HepG2 (cell line): Measurements from ENCODE around the gene SIRT5. TPM values are rescaled to one million over a fixed set of nuclear protein-coding genes. Genes with fewer than 3 reads are reported as not detected.

Source experiments
- ARHGAP35 ChIP-seq: sonication (generic); formaldehyde crosslinking; IDR thresholded peaks from 2 replicates; pipeline ENCODE4 v1.9.0; 2022; ENCODE audit warnings: mild to moderate bottlenecking, inconsistent platforms, moderate library complexity, missing genetic modification reagents, borderline replicate concordance
- CCAR2 ChIP-seq: fragments of 200-400 bp; formaldehyde crosslinking; optimal IDR thresholded peaks from 2 replicates; pipeline ENCODE3; 2018; ENCODE audit warnings: low read depth, mild to moderate bottlenecking, low read length, moderate library complexity
- HDAC6 ChIP-seq: fragments of 200-600 bp; sonication (generic); IDR thresholded peaks from 2 replicates; pipeline ENCODE4 v1.7.0; 2017; ENCODE audit warnings: mild to moderate bottlenecking, antibody characterized with exemption, low read length, low read depth
- HOXA9 ChIP-seq: sonication (generic); formaldehyde crosslinking; IDR thresholded peaks from 2 replicates; pipeline ENCODE4 v1.8.1; 2022; ENCODE audit warnings: missing genetic modification reagents, mild to moderate bottlenecking, moderate library complexity, borderline replicate concordance
- KDM5B ChIP-seq: sonication (generic); formaldehyde crosslinking; IDR thresholded peaks from 2 replicates; pipeline ENCODE4 v1.4.0; 2020; ENCODE audit warnings: missing genetic modification reagents, mild to moderate bottlenecking, borderline replicate concordance
- KMT2B ChIP-seq: IDR thresholded peaks from 2 replicates; pipeline ENCODE4 v1.6.1; 2016; ENCODE audit warnings: missing genetic modification reagents, missing compliant biosample characterization
- MAZ ChIP-seq, 2 experiments: sonication (generic) in 1 of 2; formaldehyde crosslinking in 1 of 2; IDR thresholded peaks; 2 replicates each; pipeline versions ENCODE4 v1.5.0 to v1.6.1; 2012 to 2020; ENCODE audit warnings: low read depth in 2 of 2, mild to moderate bottlenecking in 2 of 2, borderline replicate concordance in 1 of 2, improper control_type of control experiment in 1 of 2, low read length in 1 of 2, missing genetic modification reagents in 1 of 2, moderate library complexity in 1 of 2
- MBD4 ChIP-seq: IDR thresholded peaks from 2 replicates; pipeline ENCODE4 v1.6.1; 2012; ENCODE audit warnings: low read length, inconsistent platforms, borderline replicate concordance
- ZBTB7B ChIP-seq: sonication (generic); formaldehyde crosslinking; IDR thresholded peaks from 2 replicates; pipeline ENCODE4 v1.4.0; 2020; ENCODE audit warnings: missing genetic modification reagents
- ZNF160 ChIP-seq: sonication (generic); formaldehyde crosslinking; IDR thresholded peaks from 2 replicates; pipeline ENCODE4 v1.8.0; 2022; ENCODE audit warnings: mild to moderate bottlenecking, inconsistent platforms, missing genetic modification reagents
- ZNF256 ChIP-seq: sonication (generic); formaldehyde crosslinking; conservative IDR thresholded peaks from 2 replicates; pipeline ENCODE4 v1.4.0; 2020; ENCODE audit warnings: missing genetic modification reagents
- ZNF619 ChIP-seq: sonication (generic); formaldehyde crosslinking; IDR thresholded peaks from 2 replicates; pipeline ENCODE4 v1.4.0; 2020; ENCODE audit warnings: mild to moderate bottlenecking, missing genetic modification reagents
- ZNF644 ChIP-seq: IDR thresholded peaks from 2 replicates; pipeline ENCODE4 v1.6.1; 2016; ENCODE audit warnings: low read depth
- polyA plus RNA-seq, 8 experiments: library from polyadenylated mRNA; depleted of rRNA in 3 of 8; stranded (reverse) in 7 of 8; unstranded in 1 of 8; fragments of >200 nt; fragmentation: Illumina TruSeq in 4 of 8; extraction: Trizol in 4 of 8; gene quantifications; 2 replicates each; pipeline versions ENCODE4 v1.2.1 to v1.2.3, GENCODE V29; 2011 to 2016; ENCODE audit warnings: low read depth in 4 of 8, missing spikeins in 1 of 8, mixed read lengths in 1 of 8; ENCODE audit not compliant: insufficient read depth in 1 of 8
- total RNA-seq, 5 experiments: library from RNA; depleted of rRNA; stranded (reverse); fragments of >200 nt; fragmentation: Illumina TruSeq; extraction: Trizol; gene quantifications; 2 replicates each; pipeline ENCODE4 v1.2.3, GENCODE V29; 2016; ENCODE audit warnings: low read depth in 1 of 5
- TF ChIP-seq, protein P1 (sequence below): sonication (generic); formaldehyde crosslinking; IDR thresholded peaks from 2 replicates; pipeline ENCODE4 v1.8.1; 2023; ENCODE audit warnings: mild to moderate bottlenecking, missing genetic modification reagents
- TF ChIP-seq, protein P2 (sequence below): sonication (generic); formaldehyde crosslinking; IDR thresholded peaks from 2 replicates; pipeline ENCODE4 v1.5.0; 2020; ENCODE audit warnings: mild to moderate bottlenecking, missing genetic modification reagents
- TF ChIP-seq, protein P3 (sequence below): sonication (generic); formaldehyde crosslinking; IDR thresholded peaks from 2 replicates; pipeline ENCODE4 v1.5.1; 2020; ENCODE audit warnings: missing genetic modification reagents, mild to moderate bottlenecking, borderline replicate concordance
- TF ChIP-seq, protein P4 (sequence below): sonication (generic); formaldehyde crosslinking; IDR thresholded peaks from 2 replicates; pipeline ENCODE4 v1.5.0; 2020; ENCODE audit warnings: mild to moderate bottlenecking, missing genetic modification reagents

The SIRT5 gene
- total and polyA plus RNA-seq, 2 of the 13 experiments (the other 11 are each of a cell fraction or from before 2014, with no cell fraction given), result 14.1 to 16.6 TPM

DNA sequence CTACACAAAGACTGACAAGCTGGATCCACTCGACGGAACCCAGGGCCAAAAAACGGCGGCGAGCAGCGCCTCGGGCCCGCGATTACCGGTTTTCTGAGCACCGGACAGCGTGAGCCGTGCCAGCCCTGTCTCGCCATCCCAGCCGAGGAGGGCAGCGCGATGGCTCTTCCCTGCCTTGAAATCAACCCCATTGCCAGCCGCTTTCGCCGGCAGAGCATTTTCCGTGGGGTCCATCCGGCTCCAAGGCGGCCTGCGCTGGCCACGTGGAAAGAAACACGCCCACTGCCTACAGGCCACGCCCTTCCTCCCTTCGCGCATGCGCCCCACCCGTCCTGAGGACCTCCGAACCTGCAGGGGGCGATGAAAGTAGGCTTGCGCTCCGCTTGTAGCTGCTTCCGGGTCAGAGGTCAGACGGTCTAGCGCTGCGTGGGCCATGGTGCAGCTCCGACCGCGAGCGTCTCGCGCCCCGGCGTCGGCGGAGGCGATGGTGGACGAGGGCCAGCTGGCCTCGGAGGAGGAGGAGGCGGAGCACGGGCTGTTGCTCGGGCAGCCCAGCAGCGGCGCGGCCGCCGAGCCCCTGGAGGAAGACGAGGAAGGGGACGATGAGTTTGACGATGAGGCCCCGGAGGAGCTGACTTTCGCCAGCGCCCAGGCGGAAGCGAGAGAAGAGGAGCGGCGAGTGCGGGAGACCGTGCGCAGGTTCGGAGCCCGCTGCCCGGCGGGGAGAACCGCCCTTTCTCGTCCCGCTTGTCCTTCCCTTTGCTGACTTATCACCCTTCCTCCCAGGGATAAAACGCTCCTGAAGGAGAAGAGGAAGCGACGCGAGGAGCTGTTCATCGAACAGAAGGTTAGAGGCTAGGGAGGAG lies 40.8 kb downstream of the SIRT5 start, which contains the start of gene NOL7 (continued):
- TF ChIP-seq MAZ (IDR thresholded peaks at IDR 0.05; ENCODE audit: borderline replicate concordance, low read depth, low read length) (peak; percentile 38; the same call in 1 of the 2 replicates), MAZ (CRISPR knock-in tag; IDR thresholded peaks at IDR 0.05; ENCODE audit: low read depth) (peak; percentile 97), ZNF160 (CRISPR knock-in tag) (peak; percentile 88), HOXA9 (CRISPR knock-in tag) (peak; percentile 97), ZBTB7B (peak; percentile 84), KDM5B (CRISPR knock-in tag) (peak; percentile 94), ZNF644 (CRISPR knock-in tag) (peak; percentile 40; the same call in 1 of the 2 replicates), ARHGAP35 (CRISPR knock-in tag) (peak; percentile 96), ZNF256 (CRISPR knock-in tag) (peak; percentile 91; the same call in 1 of the 2 replicates), KMT2B (CRISPR knock-in tag) (peak; percentile 100), HDAC6 (no peak), CCAR2 (no peak), MBD4 (no peak), ZNF619 (peak; percentile 99)
- TF ChIP-seq, protein P1, sequence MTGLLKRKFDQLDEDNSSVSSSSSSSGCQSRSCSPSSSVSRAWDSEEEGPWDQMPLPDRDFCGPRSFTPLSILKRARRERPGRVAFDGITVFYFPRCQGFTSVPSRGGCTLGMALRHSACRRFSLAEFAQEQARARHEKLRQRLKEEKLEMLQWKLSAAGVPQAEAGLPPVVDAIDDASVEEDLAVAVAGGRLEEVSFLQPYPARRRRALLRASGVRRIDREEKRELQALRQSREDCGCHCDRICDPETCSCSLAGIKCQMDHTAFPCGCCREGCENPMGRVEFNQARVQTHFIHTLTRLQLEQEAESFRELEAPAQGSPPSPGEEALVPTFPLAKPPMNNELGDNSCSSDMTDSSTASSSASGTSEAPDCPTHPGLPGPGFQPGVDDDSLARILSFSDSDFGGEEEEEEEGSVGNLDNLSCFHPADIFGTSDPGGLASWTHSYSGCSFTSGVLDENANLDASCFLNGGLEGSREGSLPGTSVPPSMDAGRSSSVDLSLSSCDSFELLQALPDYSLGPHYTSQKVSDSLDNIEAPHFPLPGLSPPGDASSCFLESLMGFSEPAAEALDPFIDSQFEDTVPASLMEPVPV (CRISPR knock-in tag), result peak; percentile 99
- TF ChIP-seq, protein P2, sequence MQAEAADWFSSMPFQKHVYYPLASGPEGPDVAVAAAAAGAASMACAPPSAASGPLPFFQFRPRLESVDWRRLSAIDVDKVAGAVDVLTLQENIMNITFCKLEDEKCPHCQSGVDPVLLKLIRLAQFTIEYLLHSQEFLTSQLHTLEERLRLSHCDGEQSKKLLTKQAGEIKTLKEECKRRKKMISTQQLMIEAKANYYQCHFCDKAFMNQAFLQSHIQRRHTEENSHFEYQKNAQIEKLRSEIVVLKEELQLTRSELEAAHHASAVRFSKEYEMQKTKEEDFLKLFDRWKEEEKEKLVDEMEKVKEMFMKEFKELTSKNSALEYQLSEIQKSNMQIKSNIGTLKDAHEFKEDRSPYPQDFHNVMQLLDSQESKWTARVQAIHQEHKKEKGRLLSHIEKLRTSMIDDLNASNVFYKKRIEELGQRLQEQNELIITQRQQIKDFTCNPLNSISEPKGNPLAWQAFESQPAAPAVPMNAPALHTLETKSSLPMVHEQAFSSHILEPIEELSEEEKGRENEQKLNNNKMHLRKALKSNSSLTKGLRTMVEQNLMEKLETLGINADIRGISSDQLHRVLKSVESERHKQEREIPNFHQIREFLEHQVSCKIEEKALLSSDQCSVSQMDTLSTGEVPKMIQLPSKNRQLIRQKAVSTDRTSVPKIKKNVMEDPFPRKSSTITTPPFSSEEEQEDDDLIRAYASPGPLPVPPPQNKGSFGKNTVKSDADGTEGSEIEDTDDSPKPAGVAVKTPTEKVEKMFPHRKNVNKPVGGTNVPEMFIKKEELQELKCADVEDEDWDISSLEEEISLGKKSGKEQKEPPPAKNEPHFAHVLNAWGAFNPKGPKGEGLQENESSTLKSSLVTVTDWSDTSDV (CRISPR knock-in tag), result peak; percentile 95
- TF ChIP-seq, protein P3, sequence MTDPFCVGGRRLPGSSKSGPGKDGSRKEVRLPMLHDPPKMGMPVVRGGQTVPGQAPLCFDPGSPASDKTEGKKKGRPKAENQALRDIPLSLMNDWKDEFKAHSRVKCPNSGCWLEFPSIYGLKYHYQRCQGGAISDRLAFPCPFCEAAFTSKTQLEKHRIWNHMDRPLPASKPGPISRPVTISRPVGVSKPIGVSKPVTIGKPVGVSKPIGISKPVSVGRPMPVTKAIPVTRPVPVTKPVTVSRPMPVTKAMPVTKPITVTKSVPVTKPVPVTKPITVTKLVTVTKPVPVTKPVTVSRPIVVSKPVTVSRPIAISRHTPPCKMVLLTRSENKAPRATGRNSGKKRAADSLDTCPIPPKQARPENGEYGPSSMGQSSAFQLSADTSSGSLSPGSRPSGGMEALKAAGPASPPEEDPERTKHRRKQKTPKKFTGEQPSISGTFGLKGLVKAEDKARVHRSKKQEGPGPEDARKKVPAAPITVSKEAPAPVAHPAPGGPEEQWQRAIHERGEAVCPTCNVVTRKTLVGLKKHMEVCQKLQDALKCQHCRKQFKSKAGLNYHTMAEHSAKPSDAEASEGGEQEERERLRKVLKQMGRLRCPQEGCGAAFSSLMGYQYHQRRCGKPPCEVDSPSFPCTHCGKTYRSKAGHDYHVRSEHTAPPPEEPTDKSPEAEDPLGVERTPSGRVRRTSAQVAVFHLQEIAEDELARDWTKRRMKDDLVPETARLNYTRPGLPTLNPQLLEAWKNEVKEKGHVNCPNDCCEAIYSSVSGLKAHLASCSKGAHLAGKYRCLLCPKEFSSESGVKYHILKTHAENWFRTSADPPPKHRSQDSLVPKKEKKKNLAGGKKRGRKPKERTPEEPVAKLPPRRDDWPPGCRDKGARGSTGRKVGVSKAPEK (CRISPR knock-in tag), result no peak; the same call in 1 of the 2 replicates
- TF ChIP-seq, protein P4, sequence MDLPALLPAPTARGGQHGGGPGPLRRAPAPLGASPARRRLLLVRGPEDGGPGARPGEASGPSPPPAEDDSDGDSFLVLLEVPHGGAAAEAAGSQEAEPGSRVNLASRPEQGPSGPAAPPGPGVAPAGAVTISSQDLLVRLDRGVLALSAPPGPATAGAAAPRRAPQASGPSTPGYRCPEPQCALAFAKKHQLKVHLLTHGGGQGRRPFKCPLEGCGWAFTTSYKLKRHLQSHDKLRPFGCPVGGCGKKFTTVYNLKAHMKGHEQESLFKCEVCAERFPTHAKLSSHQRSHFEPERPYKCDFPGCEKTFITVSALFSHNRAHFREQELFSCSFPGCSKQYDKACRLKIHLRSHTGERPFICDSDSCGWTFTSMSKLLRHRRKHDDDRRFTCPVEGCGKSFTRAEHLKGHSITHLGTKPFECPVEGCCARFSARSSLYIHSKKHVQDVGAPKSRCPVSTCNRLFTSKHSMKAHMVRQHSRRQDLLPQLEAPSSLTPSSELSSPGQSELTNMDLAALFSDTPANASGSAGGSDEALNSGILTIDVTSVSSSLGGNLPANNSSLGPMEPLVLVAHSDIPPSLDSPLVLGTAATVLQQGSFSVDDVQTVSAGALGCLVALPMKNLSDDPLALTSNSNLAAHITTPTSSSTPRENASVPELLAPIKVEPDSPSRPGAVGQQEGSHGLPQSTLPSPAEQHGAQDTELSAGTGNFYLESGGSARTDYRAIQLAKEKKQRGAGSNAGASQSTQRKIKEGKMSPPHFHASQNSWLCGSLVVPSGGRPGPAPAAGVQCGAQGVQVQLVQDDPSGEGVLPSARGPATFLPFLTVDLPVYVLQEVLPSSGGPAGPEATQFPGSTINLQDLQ (CRISPR knock-in tag), result peak; percentile 23
